NT2/D1 (cell line): ENCODE measurements around the gene SLC24A3.

Experiments used
- YY1 ChIP-seq: IDR thresholded peaks from 2 replicates; pipeline ENCODE4 v1.6.1; 2011; ENCODE audit not compliant: insufficient read length, insufficient read depth
- ZNF274 ChIP-seq: IDR thresholded peaks from 2 replicates; pipeline ENCODE4 v1.6.1; 2011; ENCODE audit warnings: mild to moderate bottlenecking, low read depth, low read length

DNA sequence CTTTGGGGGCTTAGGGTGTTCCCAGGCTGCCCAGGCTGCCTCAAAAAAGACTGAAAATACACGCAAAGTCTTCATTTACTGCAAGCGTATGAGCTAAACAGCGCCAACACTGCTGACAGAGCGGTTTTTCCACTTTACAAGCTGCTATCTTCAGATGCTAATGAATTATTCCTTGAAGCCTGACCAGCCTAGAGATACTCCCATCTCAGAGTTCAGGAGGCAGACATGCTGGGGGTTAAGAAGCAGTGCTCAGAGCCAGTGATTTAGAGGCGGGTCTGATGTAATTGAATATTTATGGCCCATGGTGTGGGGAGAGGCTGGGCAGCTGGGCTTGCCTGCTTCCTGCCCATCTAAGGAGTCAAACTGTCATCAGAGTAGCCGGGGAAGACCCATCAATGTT is 241.4 kb downstream of the SLC24A3 start:
- TF ChIP-seq YY1 (no peak), ZNF274 (no peak)
